Spleen (tissue), 11 donors: ENCODE results near the gene HOOK1. TPM values are rescaled to one million over a fixed set of nuclear protein-coding genes. Genes with fewer than 3 reads are reported as not detected.

Experiments
- DNase-seq: peaks from one replicate; pipeline ENCODE4 v3.0.0-alpha.2; 2020
- H3K27ac ChIP-seq, 8 donors: fragments of 200-600 bp; sonication (generic) in 7 of 8; 1 replicate in 4 of 8; 2 replicates in 4 of 8; pipeline versions ENCODE4 v1.5.0 to v1.8.0; 2016 to 2021; ENCODE audit warnings: inconsistent platforms in 4 of 8, mild to moderate bottlenecking in 4 of 8, moderate library complexity in 1 of 8
- H3K27me3 ChIP-seq, 7 donors: fragments of 200-600 bp; sonication (generic) in 6 of 7; replicated peaks in 1 of 7; 1 replicate in 4 of 7; 2 replicates in 3 of 7; pipeline versions ENCODE4 v1.5.0 to v1.8.0; 2016 to 2021; ENCODE audit warnings: inconsistent platforms in 3 of 7, mild to moderate bottlenecking in 1 of 7
- H3K36me3 ChIP-seq, 6 donors: fragments of 200-600 bp; sonication (generic) in 5 of 6; 1 replicate in 4 of 6; 2 replicates in 2 of 6; pipeline versions ENCODE4 v1.5.0 to v1.8.0; 2016 to 2021; ENCODE audit warnings: inconsistent platforms in 2 of 6
- H3K4me1 ChIP-seq, 6 donors: fragments of 200-600 bp; sonication (generic) in 5 of 6; 1 replicate in 3 of 6; 2 replicates in 3 of 6; pipeline versions ENCODE4 v1.5.0 to v1.8.0; 2016 to 2021; ENCODE audit warnings: inconsistent platforms in 3 of 6
- H3K4me3 ChIP-seq, 8 donors: fragments of 200-600 bp; sonication (generic) in 7 of 8; 1 replicate in 4 of 8; 2 replicates in 4 of 8; pipeline versions ENCODE4 v1.5.0 to v1.8.0; 2016 to 2021; ENCODE audit warnings: inconsistent platforms in 4 of 8, mild to moderate bottlenecking in 4 of 8, moderate library complexity in 2 of 8
- H3K9me3 ChIP-seq, 8 donors: fragments of 200-600 bp; sonication (generic) in 7 of 8; 1 replicate in 4 of 8; 2 replicates in 4 of 8; pipeline versions ENCODE4 v1.5.0 to v1.8.0; 2016 to 2021; ENCODE audit warnings: inconsistent platforms in 4 of 8
- POLR2A ChIP-seq, 3 donors: fragments of 450-650 bp; IDR thresholded peaks; one replicate each; pipeline ENCODE4 v1.5.1; 2017; ENCODE audit warnings: antibody characterized with exemption in 3 of 3, mild to moderate bottlenecking in 1 of 3
- POLR2AphosphoS5 ChIP-seq, 3 donors: sonication (generic); formaldehyde crosslinking; IDR thresholded peaks; one replicate each; pipeline ENCODE4 v1.5.1; 2017; ENCODE audit warnings: antibody characterized with exemption in 3 of 3
- WGBS, 5 donors: extraction: QIAGEN DNeasy Blood & Tissue Kit in 3 of 5; methylation state at CpG; one replicate each; pipeline versions ENCODE4 v1.1.5 to v1.1.7; 2013 to 2018; 5-methylcytosine and 5-hydroxymethylcytosine counted together
- intact Hi-C: fragments of 100-400 bp; cut with DNase I; formaldehyde crosslinking; loops from one replicate; pipeline ENCODE4 v1.15.0; 2023; ENCODE audit warnings: low total_unique reads
- polyA plus RNA-seq, 3 donors: library from polyadenylated mRNA; stranded (reverse); fragments of 200-250 nt; gene quantifications; one replicate each; pipeline ENCODE4 v1.2.1, GENCODE V29; 2013
- total RNA-seq, 7 donors: library from RNA; depleted of rRNA in 3 of 7; stranded (reverse); fragments of >200 nt in 3 of 7; fragmentation: NEBNext Ultra II Directional in 4 of 7; extraction: Animal tissue kit (Norgen Biotek cat#: 25700) in 4 of 7; gene quantifications; one replicate each; pipeline versions ENCODE4 v1.1.0 to v1.2.1, GENCODE V29; 2016 to 2021
- TF ChIP-seq, protein P1 (sequence below), 11 experiments: fragments of 200-600 bp in 7 of 11; fragments of 450-650 bp in 4 of 11; sonication (generic) in 4 of 11; IDR thresholded peaks in 8 of 11; conservative IDR thresholded peaks in 3 of 11; 1 replicate in 7 of 11; 2 replicates in 4 of 11; pipeline versions ENCODE4 v1.4.0 to v1.8.0; 2016 to 2021; ENCODE audit warnings: antibody characterized with exemption in 11 of 11, inconsistent platforms in 4 of 11, mild to moderate bottlenecking in 1 of 11
- donor health status: healthy with polysubstance abuse.
- donor health status: DM: no; HTN: no; CAD: no; lungs with moderate emphysema.
- donor health status: DM: no; HTN: no; CAD: no.
- donor health status: Bipolar disorder and iron deficiency.
- donor health status: healthy.
- donor health status: DM: no; HTN: no; CAD: no.
- donor health status: DM: yes; HTN: yes; CAD: no.

Gene HOOK1
- total and polyA plus RNA-seq, 10 donors: 1.1 to 6.9 (median 3.9) TPM

DNA sequence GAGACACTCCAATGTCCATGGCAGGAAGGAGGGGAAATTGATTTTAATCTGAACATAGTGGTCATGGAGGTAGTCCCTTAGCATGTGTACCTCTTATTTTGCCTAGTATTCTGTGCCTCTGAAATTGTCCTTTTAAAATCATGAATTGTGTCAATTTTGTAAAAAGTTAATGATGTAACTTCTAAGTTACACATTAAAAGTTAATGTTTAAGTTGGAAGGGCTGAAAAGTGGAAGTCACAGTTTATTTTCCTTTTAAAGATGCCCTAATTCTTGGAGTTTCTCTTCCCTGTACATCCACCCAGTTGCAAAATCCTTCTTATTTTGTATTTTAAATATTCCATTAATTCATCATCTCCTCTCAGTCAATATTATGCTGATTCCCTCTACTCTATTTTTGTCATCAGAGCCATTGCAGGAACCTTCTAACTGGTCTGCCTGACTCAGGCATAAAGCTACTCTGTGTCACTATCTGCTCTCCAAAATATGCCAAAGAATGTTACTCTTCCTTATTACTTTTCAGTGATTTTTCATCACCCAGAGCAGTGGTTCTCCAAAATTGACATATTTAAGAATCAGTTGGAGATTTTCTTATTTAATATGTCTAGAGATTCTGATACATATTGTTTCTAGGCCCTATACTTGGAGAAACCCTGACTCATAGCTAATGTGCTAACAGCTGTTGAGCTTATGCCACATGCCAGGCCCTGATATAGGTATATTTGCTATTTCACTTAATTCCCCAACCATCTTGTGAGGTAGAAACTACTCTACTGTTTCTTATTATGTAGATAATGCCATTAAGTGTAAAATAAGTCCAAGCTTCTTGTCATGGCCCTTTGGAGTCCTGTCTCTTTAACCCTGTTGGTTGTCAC is 5.1 kb downstream of the HOOK1 start:
- intact Hi-C loops: no loop called here
- H3K27ac ChIP-seq: no peak overlapping the region
- TF ChIP-seq, protein P1, sequence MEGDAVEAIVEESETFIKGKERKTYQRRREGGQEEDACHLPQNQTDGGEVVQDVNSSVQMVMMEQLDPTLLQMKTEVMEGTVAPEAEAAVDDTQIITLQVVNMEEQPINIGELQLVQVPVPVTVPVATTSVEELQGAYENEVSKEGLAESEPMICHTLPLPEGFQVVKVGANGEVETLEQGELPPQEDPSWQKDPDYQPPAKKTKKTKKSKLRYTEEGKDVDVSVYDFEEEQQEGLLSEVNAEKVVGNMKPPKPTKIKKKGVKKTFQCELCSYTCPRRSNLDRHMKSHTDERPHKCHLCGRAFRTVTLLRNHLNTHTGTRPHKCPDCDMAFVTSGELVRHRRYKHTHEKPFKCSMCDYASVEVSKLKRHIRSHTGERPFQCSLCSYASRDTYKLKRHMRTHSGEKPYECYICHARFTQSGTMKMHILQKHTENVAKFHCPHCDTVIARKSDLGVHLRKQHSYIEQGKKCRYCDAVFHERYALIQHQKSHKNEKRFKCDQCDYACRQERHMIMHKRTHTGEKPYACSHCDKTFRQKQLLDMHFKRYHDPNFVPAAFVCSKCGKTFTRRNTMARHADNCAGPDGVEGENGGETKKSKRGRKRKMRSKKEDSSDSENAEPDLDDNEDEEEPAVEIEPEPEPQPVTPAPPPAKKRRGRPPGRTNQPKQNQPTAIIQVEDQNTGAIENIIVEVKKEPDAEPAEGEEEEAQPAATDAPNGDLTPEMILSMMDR (IDR thresholded peaks at IDR 0.05 in 8 of 11, conservative IDR thresholded peaks at IDR 0.05 in 3 of 11): no peak
- TF ChIP-seq POLR2AphosphoS5 (IDR thresholded peaks at IDR 0.05) (no peak), POLR2A (IDR thresholded peaks at IDR 0.05) (no peak)
- H3K36me3 ChIP-seq: no peaks in the 10 kb centered on the region
- no peak overlapping the region for H3K4me3 ChIP-seq
- H3K27me3 ChIP-seq: peaks cover 0 to 13% (median 7%) of the 10 kb centered on the region in 7 donors
- H3K4me1 ChIP-seq: peaks cover 0 to 13% (median 8%) of the 10 kb centered on the region in 6 donors
- H3K9me3 ChIP-seq: no peaks in the 10 kb centered on the region
- no peak for DNase-seq

DNA sequence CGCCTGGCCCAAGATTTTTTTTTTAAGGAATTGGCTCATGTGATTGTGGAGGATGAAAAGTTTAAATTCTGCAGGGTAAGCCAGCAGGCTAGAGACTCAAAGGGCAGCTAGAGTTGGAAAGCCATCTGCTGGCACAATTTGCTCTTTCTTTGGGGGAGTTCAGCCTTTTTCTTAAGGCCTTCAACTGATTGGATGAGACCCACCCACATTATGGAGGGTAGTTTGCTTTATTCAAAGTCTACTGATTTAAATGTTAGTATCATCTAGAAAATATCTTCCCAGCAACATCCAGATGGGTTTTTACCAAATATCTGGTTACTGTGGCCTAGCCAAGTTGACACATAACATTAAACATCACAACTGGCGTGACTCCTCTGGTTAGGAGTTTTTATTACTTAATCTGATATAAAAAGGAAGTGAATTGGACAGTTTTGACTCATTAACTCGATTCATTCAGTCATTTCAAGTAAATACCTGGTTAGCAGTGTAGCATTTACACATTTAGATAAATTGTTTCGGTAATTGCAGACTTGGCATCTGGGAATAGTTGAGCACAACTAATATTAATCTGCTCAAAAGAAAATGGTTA is 12.4 kb downstream of the HOOK1 start:
- no peak for DNase-seq
- Histone ChIP-seq H3K27ac (no peak overlapping the region), H3K4me3 (no peak overlapping the region), H3K9me3 (no peaks in the 10 kb centered on the region), H3K27me3 (no peaks in the 10 kb centered on the region), H3K4me1 (no peaks in the 10 kb centered on the region), H3K36me3 (no peaks in the 10 kb centered on the region)
- intact Hi-C loops: no loop called here
- 77 to 84% (median 78%) methylated on average over 4 of the region's 4 CpGs for WGBS, 5 donors
- TF ChIP-seq POLR2A (IDR thresholded peaks at IDR 0.05): no peak
- TF ChIP-seq, protein P1 (IDR thresholded peaks at IDR 0.05 in 8 of 11, conservative IDR thresholded peaks at IDR 0.05 in 3 of 11): no peak
- no peak for TF ChIP-seq POLR2AphosphoS5 (IDR thresholded peaks at IDR 0.05)

DNA sequence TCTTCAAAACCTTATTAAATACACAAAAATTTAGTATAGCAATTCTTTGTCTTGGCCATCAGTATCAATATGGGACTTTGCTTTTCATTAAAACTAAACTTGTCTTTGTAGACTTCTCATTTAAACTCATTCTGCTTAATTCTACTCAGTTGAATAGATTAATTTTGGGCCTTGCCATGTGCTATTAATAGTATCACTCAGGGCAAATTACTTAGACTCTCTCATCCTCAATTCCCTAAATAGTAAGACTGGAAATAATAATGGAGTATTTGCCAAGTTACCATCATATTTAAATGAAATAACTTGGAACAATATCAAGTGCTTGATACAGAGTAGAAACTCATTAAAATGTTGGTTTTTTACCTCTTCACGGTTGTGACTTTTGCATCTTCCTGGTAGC is 13.4 kb downstream of the HOOK1 start:
- WGBS, 5 donors: 89 to 96% (median 92%) methylated on average over 1 of the region's 1 CpG
- Histone ChIP-seq H3K4me1 (no peaks in the 10 kb centered on the region), H3K9me3 (no peaks in the 10 kb centered on the region), H3K27me3 (no peaks in the 10 kb centered on the region), H3K27ac (no peak overlapping the region), H3K36me3 (no peaks in the 10 kb centered on the region), H3K4me3 (no peak overlapping the region)
- intact Hi-C loops: no loop called here
- no peak for DNase-seq
- TF ChIP-seq POLR2AphosphoS5 (IDR thresholded peaks at IDR 0.05): no peak
- TF ChIP-seq, protein P1 (IDR thresholded peaks at IDR 0.05 in 8 of 11, conservative IDR thresholded peaks at IDR 0.05 in 3 of 11): no peak
- no peak for TF ChIP-seq POLR2A (IDR thresholded peaks at IDR 0.05)

DNA sequence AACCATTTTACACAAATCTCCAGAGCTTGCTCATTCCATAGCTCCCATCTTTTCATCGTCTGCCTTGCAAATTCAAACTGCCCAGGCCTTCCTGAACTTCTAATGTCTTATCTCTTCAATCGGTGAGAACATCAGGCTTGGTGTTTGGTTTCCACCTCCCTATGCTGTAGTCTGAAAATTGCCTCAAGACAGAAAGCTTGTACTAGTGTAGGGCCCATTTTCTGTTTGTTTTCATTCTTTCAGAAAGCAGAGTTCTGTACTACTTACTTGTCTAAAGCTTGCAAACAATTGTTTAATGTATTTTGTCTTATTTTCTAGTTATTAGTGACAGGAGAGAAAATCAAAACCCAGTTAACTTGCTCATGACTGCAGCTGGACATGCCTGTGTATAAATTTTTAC is 16.8 kb downstream of the HOOK1 start:
- intact Hi-C loops: no loop called here
- no peaks in the 10 kb centered on the region for H3K27me3 ChIP-seq
- no peak overlapping the region for H3K27ac ChIP-seq
- no peaks in the 10 kb centered on the region for H3K4me1 ChIP-seq
- no peaks in the 10 kb centered on the region for H3K9me3 ChIP-seq
- TF ChIP-seq POLR2A (IDR thresholded peaks at IDR 0.05) (no peak), POLR2AphosphoS5 (IDR thresholded peaks at IDR 0.05) (no peak)
- TF ChIP-seq, protein P1 (IDR thresholded peaks at IDR 0.05 in 8 of 11, conservative IDR thresholded peaks at IDR 0.05 in 3 of 11): no peak
- WGBS, 5 donors: 74 to 89% (median 88%) methylated on average over 2 of the region's 2 CpGs
- peaks cover 0 to under 1% (median 0%) of the 10 kb centered on the region in 6 donors for H3K36me3 ChIP-seq
- DNase-seq: no peak
- H3K4me3 ChIP-seq: no peak overlapping the region
